Measurements from ENCODE around the gene BCL6B.
"Not testable (repeated sequence)": the region's sequence is repeated elsewhere in the genome, so short reads cannot be mapped to it uniquely, and the experiment has no call there.

The BCL6B gene

GRCh38 chr17:7022781-7023571, at the start of gene BCL6B:
TSS of gene BCL6B (plus strand) at chr17:7023050. CDS start at chr17:7023672, 622 bp downstream.
- no peak for DNase-seq (ENCODE audit: low spot score)

DNA sequence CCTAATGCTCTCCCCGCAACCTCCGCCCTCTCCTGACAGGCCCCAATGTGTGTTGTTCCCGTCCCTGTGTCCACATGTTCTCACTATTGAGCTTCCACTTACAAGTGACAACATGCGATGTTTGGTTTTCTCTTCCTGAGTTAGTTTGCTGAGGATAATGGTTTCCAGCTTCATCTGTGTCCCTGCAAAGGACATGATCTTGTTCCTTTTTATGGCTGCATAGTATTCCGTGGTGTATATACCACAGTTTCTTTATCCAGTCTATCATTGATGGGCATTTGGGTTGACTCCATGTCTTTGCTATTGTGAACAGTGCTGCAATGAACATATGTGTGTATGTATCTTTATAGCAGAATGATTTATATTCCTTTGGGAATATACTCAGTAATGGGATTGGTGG, 43.4 kb upstream of the BCL6B start:
- not testable (repeated sequence) for DNase-seq (ENCODE audit: low spot score)

DNA sequence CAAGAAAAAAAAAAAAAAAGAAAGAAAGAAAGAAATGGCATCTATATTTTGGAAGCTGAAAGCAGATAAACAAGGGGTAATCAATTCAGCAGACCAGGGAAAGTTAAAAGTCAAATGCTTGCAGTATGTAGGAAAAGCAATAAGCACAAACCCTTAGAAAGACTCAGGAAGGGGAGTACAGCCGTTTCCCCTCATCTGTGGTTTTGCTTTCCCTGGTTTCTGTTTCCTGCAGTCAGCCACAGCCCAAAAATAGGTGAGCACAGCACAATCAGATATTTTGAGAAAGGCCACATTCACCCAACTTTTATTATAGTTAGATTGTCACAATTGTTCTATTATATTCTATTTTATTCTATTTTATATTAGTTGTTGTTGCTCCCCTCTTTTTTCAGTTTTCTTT, 41.4 kb upstream of the BCL6B start:
- no peak for DNase-seq (ENCODE audit: low spot score)

DNA sequence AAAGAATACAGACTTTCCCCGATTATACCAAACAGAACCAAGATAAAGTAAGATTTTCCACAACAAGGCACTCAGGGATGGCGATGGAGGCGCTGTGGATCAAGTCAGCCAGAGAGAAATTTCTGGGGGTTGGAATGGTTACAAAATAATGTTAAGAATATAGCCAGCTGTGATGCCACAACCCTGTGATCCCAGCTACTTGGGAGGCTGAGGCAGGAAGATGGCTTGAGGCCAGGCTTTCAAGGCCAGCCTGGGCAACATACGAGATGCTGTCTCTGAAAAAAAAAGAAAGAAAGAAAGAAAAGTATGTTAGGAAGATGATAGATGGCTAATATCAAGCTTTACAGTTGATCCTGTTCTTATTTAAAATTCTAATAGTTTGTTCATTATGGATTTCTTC, 37.6 kb upstream of the BCL6B start:
- DNase-seq (ENCODE audit: low spot score): no peak

DNA sequence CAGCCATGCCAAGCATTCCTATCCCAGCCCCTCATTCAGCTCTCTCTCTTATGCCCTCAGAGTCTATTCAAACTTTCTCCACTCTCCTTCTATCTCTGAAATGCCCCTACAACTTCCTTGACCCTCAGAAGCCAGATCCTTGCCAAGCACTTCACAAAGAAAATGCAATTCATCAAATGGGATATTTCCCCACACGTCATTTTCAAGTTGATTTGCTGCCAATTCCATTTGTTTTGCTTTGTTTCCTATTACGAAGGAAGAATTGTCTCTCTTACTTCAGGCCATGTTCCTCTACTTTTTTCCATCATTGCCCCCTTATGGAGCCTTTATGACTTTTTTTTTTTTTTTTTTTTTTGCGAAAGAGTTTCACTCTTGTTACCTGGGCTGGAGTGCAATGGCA, 36.2 kb upstream of the BCL6B start:
- DNase-seq (ENCODE audit: low spot score): no peak

- no peak for DNase-seq (ENCODE audit: low spot score)
These were observed 33.1 kb upstream of the BCL6B start for GRCh38 chr17:6989779-6990178.

DNA sequence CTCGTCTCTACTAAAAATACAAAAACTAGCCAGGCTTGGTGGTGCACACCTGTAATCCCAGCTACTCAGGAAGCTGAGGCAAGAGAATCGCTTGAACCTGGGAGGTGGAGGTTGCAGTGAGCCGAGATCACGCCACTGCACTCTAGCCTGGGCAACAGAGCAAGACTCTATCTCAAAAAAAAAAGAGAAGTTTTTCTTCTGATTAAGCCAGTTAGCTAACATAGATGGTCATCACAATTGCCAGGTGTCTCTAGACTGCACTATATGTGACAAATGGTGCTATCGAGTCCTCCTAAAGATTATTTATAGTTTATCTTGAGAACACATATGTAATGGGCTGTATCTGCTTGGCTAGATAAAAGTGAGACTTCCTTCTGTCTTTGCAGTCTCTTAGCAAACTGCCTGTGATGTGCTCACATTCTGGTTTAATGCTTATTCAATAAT, 29.2 kb upstream of the BCL6B start:
- not testable (repeated sequence) for DNase-seq (ENCODE audit: low spot score)

DNA sequence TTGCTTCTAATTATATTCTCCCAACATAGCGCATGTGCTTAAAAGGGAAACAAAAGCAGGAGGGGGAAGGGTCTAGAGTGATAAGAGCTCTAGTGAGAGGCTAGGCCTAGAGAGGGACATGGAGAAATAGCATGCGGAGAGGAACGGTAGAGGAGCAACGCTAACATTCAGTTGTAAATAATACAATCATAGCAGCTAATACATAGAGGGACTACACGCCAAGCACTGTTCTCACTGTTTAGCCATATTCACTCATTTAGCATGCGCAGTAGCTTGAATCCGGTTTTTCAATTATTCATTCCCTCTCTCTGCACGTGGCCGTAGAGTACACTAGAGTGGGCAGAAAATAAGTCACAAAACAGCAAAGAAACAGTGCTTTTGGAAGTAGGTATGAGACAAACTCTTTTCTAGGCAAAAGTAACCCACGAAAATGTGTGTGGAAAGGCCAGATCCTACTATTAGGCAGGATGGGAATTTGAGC, 28.7 kb upstream of the BCL6B start:
- no peak for DNase-seq (ENCODE audit: low spot score)

DNA sequence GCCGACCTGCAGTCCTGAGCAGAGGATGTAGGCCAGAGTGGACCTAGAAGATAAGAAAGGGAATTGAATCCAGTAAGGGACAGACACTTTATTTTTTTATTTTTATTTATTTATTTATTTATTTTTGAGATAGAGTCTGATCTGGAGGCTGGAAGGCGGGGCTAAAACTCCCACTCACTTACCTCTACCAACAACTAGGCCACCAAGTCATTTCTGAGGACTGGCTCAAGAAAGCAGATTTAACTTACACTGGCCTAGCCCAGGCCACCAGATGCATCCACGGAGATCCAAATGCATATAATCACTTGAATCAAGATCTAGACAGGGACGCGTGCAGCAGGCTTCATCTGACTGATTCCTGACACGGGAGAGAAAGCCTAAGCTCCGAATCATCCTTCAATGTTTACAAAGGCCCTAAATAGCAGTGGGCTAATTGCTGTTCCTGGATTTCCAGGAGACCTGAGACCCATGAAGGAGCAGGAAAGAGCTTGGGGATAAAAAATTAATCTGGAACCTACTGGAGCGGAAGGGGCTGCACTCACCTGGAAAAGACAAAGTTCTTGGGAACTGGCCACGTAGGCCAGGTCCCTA, 28.1 kb upstream of the BCL6B start:
- DNase-seq (ENCODE audit: low spot score): no peak

GRCh38 chr17:6995500-6996255, 27.2 kb upstream of the BCL6B start, which contains the start of gene ALOX12:
TSS of gene ALOX12 (plus strand) at chr17:6996049. CDS start at chr17:6996118, 69 bp downstream.
- no peak for DNase-seq (ENCODE audit: low spot score)

GRCh38 chr17:6996256-6997011, 26.4 kb upstream of the BCL6B start:
- no peak for DNase-seq (ENCODE audit: low spot score)

GRCh38 chr17:6997171-6997570, 25.7 kb upstream of the BCL6B start:
- no peak for DNase-seq (ENCODE audit: low spot score)

DNA sequence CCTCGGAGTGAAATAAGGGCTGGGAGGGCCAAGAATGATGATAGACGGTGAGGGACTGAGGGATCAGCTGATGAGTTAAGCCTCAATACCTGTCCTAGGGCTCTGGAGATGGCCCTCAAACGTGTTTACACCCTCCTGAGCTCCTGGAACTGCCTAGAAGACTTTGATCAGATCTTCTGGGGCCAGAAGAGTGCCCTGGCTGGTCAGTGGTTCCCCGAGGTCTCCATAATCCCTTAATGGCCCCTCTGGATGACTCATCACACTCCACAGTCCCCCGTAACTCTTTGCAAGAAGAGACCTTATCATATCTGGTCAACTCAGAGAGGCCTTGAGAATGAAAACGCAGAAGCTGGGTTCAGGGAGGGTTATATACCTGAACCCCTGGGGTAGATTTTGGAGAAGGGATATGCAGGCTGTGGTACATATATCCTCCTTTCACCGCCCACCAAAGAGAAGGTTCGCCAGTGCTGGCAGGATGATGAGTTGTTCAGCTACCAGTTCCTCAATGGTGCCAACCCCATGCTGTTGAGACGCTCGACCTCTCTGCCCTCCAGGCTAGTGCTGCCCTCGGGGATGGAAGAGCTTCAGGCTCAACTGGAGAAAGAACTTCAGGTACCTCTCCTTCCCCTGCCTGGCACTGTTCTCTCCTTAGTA, 23.9 kb upstream of the BCL6B start:
- no peak for DNase-seq (ENCODE audit: low spot score)

- DNase-seq (ENCODE audit: low spot score): peak; percentile 26
These were observed 21.4 kb upstream of the BCL6B start for GRCh38 chr17:7001318-7001961.

GRCh38 chr17:7002288-7003047, 20.4 kb upstream of the BCL6B start:
- no peak for DNase-seq (ENCODE audit: low spot score)

- no peak for DNase-seq (ENCODE audit: low spot score)
These were observed 19.1 kb upstream of the BCL6B start for GRCh38 chr17:7003745-7004144.

- DNase-seq (ENCODE audit: low spot score): peak; percentile 73
These were observed 18.2 kb upstream of the BCL6B start for GRCh38 chr17:7004398-7005253.

DNA sequence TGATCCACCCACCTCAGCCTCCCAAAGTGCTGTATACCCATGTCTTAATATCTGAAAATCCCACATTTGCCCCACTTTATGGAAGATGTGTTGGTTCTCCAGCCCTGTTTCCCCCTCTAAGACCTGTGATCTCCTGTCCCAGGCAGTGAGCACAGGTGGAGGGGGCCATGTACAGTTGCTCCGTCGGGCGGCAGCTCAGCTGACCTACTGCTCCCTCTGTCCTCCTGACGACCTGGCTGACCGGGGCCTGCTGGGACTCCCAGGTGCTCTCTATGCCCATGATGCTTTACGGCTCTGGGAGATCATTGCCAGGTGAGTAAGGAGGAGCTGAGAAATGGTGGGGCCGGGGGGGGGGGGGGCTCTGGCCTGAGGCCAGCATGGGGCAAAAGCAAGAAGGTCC, 17.1 kb upstream of the BCL6B start:
- DNase-seq (ENCODE audit: low spot score): no peak

DNA sequence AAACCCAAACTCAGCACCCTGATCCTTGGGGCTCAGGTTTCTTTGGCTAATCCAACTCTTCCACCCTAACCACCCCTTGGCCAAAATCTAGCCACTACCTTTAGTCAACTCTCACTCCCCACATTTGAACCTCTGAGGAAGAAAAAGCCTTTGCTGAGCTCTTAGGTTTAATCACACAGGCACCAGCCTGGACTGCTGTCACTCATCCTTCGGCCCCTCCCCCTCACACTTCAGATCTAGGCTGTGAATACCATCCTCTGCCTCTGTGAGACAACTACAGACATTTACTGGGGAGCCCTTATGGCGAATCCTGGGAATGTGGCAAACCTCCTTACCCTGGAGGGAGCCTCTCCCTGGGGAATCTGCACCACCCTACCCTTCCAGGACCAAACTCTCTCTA, 15.7 kb upstream of the BCL6B start:
- DNase-seq (ENCODE audit: low spot score): no peak

All from CD4-positive, alpha-beta T cell treated with Interleukin-6 at 100 ng/mL for 8 hours (primary cell).